Medulla oblongata (tissue), 1 donor: Measurements from ENCODE around the gene ADSS1.

Experiments
- DNase-seq: peaks from one replicate; pipeline ENCODE4 v3.0.0-alpha.2; 2015; ENCODE audit errors: extremely low spot score

Gene ADSS1

DNA sequence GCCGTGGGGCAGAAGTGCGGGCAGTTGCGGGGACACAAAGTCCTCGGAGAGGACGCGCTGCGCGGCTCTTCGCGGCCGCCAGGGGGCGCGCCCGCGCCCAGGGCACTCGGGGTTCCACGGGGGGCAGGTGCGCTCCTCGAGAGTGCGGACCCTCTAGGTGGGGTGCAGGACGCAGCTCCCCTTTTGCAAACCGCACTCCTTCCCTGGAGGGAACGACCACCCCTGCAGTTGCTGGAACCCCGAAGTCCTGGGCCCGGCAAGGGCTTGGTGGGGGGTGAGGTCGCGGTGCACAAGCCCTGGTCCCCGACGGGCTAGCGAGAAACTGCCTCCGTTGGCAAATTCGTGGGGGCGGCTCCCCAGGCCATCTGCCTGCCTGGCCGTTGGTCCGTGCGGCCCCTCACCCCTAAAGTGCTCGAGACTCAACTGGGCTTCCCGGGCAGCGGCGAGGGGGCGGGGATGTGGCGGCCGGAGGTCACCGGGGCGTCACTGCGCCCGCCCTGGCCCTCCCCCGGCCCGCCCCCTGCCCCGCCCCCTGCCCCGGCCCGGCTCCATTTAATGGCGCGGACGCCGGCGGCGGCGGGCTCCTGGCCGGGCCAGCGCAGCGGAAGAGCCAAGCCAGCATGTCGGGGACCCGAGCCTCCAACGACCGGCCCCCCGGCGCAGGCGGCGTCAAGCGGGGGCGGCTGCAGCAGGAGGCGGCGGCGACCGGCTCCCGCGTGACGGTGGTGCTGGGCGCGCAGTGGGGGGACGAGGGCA, at the start of gene ADSS1:
Gene ADSS1 (plus strand): TSS at position 579 of the 756 bp plus-strand sequence. CDS start 42 bp downstream, at position 621.
- DNase-seq, result peak; percentile 64

DNA sequence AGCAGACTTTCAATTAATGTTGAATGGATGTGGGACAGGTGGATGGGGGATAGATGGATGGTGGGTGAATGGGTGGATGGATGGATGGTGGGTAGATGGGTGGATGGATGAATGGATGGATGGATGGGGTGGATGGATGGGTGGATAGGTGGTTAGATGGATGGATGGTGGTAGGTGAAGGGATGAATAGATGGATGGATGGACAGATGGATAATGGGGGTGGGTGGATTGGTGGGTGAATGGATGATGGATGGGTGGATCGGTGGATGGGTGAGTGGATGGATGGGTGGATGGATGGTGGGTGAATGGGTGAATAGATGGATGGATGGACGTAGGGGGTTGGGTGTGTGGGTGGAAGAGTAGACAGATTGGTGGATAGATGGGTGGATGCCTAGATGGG, 48.6 kb upstream of the ADSS1 start:
- DNase-seq, result no peak

DNA sequence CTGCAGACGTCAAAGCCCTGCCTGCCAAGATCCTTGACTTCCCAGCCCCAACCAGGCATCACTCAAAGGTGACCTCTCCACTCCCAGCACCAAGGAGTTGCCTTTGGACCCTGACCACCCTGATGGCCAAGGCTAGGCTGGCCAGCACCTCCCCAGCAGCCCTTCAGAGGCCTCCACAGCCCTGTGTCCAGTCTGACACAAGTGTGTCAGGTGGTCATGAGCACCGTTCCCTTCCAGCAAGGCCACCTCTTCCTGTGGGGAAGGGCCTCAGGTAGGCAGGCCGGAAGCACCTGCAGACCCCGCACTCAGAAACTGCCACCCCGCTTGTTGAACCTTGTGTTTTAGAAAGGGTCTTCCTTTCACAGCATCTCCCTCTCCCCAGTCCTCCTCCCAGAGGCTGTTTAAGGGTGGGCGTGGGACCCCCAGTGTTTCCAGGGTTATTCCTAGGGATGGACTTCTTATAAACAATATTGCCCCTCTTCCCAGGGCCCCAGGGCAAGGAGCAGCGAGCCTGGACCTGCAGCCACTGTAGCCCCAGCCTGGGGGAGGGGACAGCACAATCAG, 47.8 kb upstream of the ADSS1 start:
- no peak for DNase-seq

DNA sequence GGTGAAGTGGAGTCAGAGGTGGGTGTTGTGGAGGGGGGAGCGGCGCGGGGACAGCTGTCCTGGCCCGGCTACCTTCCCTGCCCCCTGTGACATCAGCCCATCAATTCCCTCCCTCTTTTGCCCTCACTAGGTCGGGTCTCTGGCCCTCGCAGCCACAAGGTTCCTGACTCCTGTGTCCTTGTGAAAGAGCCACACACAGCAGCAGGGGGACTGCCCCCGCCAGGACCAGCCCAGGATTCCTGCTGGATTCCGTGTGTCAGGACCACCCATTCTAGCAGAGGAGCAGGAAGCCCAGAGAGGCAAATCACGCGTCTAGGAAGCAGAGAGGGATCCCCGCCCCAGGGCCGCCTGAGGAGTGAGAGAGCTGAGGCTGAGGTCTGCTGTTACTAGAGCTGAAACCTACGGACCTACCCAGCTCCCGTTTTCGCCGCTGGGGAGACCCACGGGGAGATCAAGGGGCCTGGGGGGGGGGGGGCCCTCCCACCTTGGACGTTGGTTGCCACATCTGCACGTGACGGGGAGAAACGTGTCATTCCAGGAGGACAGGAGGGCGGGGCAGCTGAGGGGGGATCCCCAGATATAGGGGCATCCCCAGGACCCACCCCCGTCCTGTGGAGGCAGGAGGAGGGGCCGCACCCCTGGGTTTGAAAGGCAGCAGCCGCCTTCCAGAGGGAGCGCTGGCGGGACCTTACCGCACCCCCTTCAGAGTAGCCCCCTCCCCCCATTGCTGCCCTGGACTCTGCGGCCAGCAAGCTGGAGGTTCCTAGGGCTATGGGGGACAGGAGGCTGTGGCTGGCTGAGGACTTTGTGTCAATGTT, 47.1 kb upstream of the ADSS1 start:
- no peak for DNase-seq

DNA sequence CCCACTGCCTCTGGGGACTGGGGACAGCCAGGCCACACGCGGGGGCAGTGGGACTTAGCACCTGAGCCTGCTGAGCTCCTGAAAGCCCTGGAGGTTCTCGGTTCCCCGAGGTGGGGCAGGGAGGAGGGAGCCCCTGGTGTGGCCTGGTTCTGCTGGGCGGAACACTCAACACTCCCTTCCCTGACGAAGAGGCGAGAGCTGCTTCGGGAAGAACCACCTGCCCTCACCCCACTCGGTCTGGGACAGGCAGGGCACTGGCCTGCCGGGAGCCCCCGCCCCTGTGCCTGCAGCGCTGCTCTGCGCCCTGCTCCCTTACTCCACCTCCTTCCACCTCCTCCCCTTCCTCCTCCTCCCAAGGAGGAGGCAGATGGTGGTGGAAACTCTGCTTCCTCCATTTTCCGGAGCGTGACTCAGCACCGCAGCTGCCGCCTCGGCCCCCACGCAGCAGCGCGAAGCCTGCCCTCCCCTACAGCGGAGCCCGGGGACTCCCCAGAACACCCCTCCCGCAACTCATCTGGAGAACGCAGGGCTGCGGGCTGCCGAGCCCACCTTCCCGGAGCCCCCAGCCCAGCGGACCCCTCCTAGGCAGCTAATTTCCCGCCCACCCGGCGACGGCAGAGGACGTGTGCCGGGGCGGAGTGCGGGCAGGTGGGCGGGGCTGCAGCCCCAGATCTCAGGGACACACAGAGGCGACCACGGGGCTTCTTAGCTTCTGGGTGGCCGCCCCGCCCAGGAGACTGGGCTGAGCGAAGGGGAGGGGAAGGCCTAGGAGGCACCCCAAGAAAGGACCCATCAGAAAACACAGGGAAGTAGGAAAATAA, 46.3 kb upstream of the ADSS1 start:
- DNase-seq, result peak; percentile 75

DNA sequence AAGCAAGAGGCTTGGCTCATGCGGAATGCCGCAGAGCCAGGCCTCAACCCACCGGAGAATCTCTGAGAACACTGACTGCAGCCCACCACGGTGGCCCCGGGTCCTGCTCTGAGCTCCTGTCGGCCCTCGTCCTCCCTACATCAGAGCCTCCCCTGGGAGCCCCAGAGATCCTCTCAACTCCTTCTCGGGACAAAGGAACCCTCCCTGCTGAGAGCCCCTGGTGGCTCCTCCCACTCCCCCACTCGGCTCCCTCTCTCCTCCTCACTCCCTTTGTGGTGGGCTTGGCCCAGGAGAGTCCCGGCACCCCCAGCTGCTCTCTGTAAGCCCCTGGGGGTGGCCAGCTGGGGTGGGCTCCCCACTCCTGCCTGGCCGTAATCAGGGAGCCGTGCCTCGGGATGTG, 45.7 kb upstream of the ADSS1 start:
- no peak for DNase-seq

DNA sequence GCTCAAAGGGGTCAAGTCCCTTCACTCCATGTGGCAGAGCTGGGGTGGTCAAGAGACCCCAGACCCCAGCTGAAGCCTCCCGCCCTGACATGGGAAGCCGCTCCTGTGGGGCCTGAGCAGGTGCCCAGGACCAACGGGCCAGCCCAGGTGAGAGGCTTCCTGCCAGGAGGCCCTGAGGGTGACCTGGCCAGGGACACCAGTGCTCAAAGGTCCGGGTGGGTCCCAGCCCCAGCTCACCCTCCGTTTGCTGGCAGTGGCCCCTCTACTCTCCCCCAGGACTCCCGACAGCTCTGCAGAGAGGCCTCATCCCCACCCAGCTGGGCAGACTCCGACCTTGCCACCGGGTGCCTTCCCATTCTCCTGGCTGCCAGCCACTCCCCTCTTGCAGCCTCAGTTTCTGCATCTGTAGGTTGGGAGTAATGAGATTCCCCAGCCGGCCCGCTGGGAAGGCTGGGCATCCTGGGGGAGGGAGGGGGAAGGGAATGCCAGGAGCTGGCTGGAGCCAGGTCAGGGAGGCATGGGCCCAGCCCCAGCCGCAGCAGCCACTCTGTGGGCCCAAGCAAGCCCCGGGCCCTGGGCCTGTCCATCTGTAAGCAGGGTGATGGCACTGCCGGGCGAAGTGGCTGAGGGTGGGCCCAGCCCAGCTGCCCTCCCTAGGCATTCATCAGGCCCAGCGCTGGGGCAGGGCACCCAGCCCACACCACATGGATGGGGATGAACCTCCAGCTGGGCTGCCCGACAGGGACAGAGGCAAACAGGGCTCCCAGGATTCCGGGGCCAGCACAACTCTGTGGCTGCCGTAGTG, 44.9 kb upstream of the ADSS1 start:
- DNase-seq, result peak; percentile 70

DNA sequence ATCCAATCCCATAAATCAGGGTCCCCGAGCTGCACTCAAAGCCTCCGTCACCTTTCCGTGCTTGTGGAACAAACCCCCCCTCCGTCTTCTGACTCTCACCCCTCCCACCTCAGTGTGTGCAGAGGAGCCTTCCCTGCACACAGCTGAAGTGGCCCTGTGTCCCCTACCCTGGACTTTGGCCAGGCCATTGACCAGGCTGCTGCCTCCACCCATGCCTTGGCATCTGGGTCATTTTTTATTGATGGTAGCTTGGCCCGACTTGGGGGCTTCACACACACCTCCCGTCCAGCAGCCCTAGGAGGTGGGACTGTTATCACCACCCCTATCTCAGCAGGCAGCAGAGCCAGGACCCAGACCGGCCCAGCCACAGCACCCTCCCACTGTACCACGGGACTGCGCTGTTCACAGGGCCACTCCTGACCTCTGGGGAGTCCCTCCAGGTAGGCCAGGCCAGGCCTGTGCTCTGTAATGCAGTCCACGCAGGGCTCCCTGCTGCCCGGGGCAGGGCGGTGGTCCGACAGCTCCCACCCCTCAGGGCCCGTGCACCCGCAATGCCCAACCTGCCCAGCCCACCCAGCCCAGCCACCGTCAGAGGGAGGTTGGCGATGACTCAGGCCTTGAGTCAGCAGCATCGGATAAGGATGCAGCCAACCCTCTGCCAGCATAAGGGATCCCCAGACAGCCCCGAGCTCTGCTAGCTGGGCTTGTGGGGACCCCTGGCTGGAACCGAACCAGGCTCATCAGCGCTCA, 43.8 kb upstream of the ADSS1 start:
- no peak for DNase-seq

DNA sequence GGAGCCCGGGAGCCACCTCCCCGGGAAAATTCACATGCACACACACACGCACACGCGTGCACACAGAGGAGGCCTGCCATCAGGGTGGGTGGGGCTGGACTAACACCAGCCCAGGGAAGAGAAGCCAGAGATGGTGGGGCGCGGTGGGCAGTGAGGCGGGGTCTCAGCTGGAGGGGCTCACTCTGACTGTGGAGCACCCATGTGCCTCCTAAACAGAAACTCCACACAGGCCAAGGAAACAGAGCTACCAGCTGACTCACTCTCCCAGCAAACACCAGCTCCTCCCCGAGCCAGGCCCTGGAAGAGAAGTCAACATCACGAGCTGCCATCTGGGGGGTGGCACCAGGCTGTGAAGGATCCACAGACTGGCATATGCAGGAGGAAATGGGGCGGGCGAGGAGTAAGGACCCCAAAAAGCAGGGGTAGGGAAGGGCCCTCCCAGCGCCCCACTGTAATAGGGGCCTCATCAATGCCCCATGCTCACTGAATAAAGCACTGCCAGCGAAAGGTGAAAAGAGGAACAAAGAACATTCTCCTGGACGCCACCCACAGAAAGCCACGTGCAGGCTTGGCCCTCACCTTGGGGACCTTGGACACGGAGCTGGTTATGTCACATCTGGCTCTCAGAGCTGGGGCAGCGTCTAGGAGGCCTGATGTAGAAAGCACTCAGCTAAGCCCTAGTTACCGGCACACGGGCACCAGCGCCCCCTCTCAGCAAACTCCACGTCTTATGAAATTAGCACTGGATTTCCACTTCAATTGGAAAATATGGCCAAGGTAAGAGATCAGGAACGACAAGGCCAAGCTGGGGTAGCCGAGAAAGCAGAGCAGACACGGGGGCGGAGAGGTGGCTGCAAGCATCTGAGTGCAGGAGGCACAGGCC, 43.0 kb upstream of the ADSS1 start:
- peak; percentile 96 for DNase-seq

DNA sequence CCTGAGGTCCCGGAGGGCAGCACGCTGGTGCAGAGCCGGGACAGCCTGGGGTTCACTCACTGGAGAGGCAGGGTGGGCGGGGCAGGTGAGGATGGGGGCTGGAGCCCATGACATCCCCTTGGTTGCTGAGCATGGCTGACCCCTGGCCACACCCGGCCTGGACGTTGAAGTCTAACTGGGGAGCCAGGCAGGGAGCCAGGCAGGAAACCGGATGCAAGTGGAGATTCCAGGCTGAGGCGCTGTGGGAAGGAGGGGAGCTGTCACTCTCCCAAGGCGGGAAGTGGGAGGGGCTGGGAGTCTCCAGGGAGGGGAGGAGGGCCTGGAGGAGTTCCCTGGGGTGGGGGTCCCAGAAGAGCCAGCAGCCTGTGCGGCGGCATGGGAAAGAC, 42.3 kb upstream of the ADSS1 start:
- DNase-seq, result peak; percentile 86

DNA sequence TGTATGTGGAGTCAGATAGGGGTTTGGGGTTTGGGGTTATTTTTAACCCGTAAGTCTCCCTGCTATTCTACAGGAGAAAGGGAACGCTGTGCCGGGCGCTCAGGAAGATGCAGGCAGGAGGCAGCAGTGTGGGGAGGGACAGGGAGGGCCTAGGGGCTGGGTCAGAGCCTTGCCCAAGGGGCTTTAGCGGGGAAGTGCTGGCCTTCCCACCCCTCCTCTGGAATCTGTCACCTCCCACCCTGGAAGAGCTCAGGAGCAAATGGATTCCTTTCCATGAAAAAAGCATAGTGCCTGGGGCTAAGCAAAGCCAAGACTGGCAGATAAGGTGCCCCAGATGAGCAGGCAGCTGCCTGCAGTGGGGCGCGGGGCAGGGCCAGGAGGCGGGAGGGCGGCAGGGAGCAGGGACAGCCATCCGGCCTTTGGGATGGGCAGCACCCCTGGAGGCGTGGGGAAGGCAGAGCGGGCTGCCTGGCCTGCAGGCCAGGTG, 41.9 kb upstream of the ADSS1 start:
- no peak for DNase-seq

DNA sequence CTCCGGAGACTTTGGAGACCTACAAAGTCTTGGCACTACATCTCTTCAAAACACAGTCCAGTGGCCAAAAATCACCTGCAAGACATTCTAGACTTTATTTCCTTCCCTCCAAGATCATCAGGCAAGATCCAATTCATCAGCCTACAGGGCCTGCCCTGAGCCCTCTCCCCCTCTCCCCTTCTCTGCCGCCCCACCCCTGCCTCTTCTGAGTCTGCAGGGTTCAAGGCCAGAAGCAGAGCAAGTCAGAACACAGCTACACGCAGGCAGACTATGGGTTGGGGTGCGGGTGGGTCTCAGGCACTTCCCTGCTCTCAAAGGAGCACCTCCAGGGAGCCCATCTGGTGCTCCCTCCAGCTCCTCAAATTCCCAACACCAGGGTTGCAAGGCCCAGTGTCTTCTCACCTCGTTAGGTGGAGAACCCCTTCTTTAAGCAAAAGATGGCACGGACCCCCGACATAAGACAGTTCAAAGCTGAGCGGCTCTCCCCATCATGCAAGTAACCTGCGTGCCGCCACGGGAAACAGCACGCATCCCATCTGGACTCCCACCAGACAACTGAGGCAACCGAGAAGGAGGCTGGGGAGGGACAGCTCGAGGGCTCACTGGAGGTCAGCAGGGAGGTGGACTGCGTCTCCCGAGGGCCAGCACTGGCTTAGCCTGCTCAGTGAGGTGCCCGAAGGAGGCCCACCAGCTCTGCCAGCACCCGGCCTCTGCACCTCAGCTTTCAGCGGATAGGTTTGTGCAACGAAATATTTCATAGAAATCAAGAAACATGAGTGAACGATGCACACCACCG, 40.2 kb upstream of the ADSS1 start:
- no peak for DNase-seq

DNA sequence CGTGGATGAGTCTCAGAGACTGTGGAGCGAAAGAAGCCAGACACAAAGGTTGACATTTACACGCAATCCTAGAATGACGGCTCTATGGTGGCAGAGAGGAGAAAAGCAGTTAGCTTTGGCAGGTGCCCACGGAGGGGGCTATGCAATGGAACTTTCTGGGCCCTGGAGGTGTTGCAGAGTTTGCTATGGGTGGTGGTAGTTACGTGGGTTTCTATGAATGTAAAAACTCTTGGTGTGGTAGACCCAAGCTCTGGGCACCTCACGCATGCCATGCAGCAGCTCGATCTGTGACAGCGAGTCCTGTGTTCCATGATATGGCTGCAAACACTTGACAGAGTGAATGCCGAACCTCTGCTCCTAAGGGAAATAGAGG, 39.6 kb upstream of the ADSS1 start:
- DNase-seq, result no peak

DNA sequence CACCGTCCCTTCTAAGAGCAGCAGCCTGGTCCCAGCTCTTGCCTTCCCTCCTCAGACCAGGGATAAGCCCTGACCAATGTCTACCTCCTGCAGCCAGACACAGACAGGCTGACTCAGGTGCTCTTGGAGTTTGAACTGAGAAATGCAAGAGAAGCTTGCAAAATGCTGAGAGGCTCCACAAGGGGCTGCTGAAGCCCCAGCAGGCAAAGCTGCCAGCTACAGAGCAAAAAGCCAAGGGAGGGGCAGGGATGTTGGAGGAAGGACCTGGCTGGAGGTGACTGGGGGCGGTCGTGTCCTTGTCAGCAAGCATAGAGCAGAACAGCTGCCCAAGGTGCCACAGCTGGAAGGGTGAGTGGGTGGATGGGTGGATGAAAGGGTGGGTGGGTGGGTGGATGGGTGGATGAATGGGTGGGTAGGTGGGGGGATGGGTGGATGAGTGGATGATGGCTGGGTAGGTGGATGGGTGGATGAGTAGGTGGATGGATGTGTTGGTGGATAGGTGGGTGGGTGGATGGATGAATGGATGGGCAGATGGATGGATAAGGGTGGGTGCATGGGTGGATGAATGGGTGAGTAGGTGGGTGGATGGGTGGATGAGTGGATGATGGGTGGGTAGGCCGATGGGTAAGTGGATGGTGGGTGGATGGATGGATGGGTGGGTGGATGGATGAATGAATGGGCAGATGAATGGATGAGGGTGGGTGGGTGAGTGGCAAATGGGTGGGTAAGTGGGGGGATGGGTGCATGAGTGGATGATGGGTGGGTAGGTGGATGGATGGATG, 38.6 kb upstream of the ADSS1 start:
- DNase-seq, result no peak

DNA sequence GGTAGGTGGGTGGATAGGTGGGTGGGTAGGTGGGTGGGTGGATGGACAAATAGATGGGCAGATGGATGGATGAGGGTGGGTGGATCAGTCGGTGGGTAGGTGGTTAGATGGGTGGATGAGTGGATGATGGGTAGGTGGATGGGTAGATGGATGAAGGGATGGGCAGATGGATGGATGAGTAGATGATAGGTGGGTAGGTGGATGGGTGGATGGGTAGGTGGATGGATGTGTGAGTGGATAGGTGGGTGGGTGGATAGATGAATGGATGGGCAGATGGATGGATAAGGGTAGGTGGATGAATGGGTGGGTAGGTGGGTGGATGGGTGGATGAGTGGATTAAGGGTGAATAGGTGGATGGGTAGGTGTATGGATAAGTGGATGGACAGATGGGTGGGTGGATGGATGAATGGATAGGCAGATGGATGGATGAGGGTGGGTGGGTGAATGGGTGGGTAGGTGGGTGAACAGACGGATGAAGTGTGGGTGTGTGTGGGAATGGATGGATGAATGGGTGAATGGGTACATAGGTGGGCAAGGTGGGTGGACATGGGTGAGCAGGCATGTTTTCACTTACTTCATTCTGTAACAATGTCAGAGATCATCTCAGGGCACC, 37.9 kb upstream of the ADSS1 start:
- DNase-seq, result no peak

DNA sequence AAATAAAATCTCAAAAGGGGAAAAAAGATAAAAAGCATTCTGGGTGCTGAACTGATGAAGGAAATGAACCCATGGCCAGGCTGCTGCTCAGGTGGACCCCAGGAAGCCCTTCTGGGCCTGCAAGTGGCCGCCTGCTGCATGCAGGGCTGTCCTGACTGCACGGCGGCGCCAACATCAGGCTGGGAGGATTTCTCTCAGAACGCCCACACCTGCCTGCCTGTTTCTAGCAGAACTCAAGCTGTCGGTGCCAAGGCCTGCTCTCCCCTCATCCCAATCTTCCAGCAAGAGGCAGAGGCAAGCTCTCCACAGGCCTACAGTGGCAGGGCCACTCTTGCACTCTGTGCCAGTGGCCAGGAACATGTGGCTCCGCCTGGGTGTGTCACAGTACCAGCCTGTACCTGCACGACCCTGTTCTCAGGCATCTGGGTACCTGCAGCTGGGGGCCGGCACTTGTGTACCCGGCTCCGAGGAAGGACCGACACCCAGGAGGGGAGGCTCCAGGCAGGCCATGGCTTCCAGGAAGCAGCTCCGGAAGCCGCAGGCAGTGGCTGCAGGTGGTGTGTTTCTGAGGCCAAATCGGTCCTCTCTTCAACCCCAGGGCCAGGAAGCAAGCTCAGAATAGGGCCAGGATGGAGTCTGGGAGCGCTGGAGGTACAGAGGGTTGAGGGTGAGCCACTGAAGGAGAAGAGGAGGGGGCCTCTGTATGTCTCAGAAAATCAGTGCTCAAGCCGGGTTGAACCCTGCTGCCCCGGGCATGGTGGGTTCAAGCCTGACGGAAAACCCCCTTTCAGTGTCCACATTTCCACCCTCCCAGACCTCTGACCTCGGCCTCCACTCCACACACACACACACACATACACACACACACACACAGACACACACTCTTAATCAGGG, 37.2 kb upstream of the ADSS1 start:
- no peak for DNase-seq
